ENCODE data around the gene RNF157.
"Not testable (repeated sequence)": the region's sequence is repeated elsewhere in the genome, so short reads cannot be mapped to it uniquely, and the experiment has no call there.

The RNF157 gene

GRCh38 chr17:76235883-76236282 lies 4.4 kb downstream of the RNF157 start:
- peaks cover 6% of the 10 kb centered on the region for H3K36me3 Mint-ChIP-seq
- H3K9me3 Mint-ChIP-seq (ENCODE audit: low read depth) = no peaks in the 10 kb centered on the region
- no peak overlapping the region for H3K4me3 Mint-ChIP-seq
- peak overlapping the region; percentile 58 for H3K27ac Mint-ChIP-seq
- peaks cover 49% of the 10 kb centered on the region for H3K4me1 Mint-ChIP-seq (ENCODE audit: low read depth)
- no peaks in the 10 kb centered on the region for H3K27me3 Mint-ChIP-seq

- Mint-ChIP-seq H3K27me3 (no peaks in the 10 kb centered on the region), H3K9me3 (ENCODE audit: low read depth) (no peaks in the 10 kb centered on the region), H3K27ac (peak overlapping the region; percentile 66), H3K4me3 (no peak overlapping the region), H3K36me3 (peaks cover 12% of the 10 kb centered on the region), H3K4me1 (ENCODE audit: low read depth) (peaks cover 54% of the 10 kb centered on the region)
These were observed 6.0 kb downstream of the RNF157 start for GRCh38 chr17:76234354-76234679.

- Mint-ChIP-seq H3K36me3 (peaks cover 15% of the 10 kb centered on the region), H3K27ac (peak overlapping the region; percentile 66)
These were observed 6.5 kb downstream of the RNF157 start for GRCh38 chr17:76233588-76234353.

GRCh38 chr17:76232342-76232741 lies 8.0 kb downstream of the RNF157 start:
- H3K36me3 Mint-ChIP-seq = peaks cover 19% of the 10 kb centered on the region
- H3K4me1 Mint-ChIP-seq (ENCODE audit: low read depth) = peaks cover 51% of the 10 kb centered on the region

More at GRCh38 chr17:76233588-76234353, 6.5 kb downstream of the RNF157 start:
- Mint-ChIP-seq H3K4me3 (no peak overlapping the region), H3K27me3 (no peaks in the 10 kb centered on the region), H3K4me1 (ENCODE audit: low read depth) (peaks cover 55% of the 10 kb centered on the region), H3K9me3 (ENCODE audit: low read depth) (no peaks in the 10 kb centered on the region)

GRCh38 chr17:76226749-76227148 lies 13.5 kb downstream of the RNF157 start:
- not testable (repeated sequence) for H3K4me3 Mint-ChIP-seq; H3K27ac Mint-ChIP-seq; H3K27me3 Mint-ChIP-seq; H3K9me3 Mint-ChIP-seq (ENCODE audit: low read depth)
- H3K36me3 Mint-ChIP-seq = peaks cover 19% of the 10 kb centered on the region
- peaks cover 38% of the 10 kb centered on the region for H3K4me1 Mint-ChIP-seq (ENCODE audit: low read depth)

More at GRCh38 chr17:76232342-76232741, 8.0 kb downstream of the RNF157 start:
- no peaks in the 10 kb centered on the region for H3K9me3 Mint-ChIP-seq (ENCODE audit: low read depth)
- H3K4me3 Mint-ChIP-seq = no peak overlapping the region
- no peaks in the 10 kb centered on the region for H3K27me3 Mint-ChIP-seq
- H3K27ac Mint-ChIP-seq = peak overlapping the region; percentile 28

- H3K36me3 Mint-ChIP-seq = peaks cover 17% of the 10 kb centered on the region
These were observed 14.8 kb downstream of the RNF157 start for GRCh38 chr17:76225373-76226086.

GRCh38 chr17:76223802-76224201 lies 16.5 kb downstream of the RNF157 start:
- Mint-ChIP-seq H3K4me3 (no peak overlapping the region), H3K9me3 (ENCODE audit: low read depth) (no peaks in the 10 kb centered on the region), H3K36me3 (peaks cover 10% of the 10 kb centered on the region), H3K27ac (peak overlapping the region; percentile 61), H3K27me3 (no peaks in the 10 kb centered on the region), H3K4me1 (ENCODE audit: low read depth) (peaks cover 34% of the 10 kb centered on the region)

More at GRCh38 chr17:76225373-76226086, 14.8 kb downstream of the RNF157 start:
- H3K27me3 Mint-ChIP-seq; H3K27ac Mint-ChIP-seq; H3K9me3 Mint-ChIP-seq (ENCODE audit: low read depth); H3K4me3 Mint-ChIP-seq: not testable (repeated sequence)
- peaks cover 38% of the 10 kb centered on the region for H3K4me1 Mint-ChIP-seq (ENCODE audit: low read depth)

GRCh38 chr17:76219670-76220383 lies 20.5 kb downstream of the RNF157 start:
- Mint-ChIP-seq H3K4me3 (no peak overlapping the region), H3K36me3 (peaks cover 8% of the 10 kb centered on the region), H3K27me3 (no peaks in the 10 kb centered on the region), H3K27ac (no peak overlapping the region), H3K4me1 (ENCODE audit: low read depth) (peaks cover 44% of the 10 kb centered on the region), H3K9me3 (ENCODE audit: low read depth) (no peaks in the 10 kb centered on the region)

- H3K27ac Mint-ChIP-seq = no peak overlapping the region
- no peak overlapping the region for H3K4me3 Mint-ChIP-seq
- no peaks in the 10 kb centered on the region for H3K9me3 Mint-ChIP-seq (ENCODE audit: low read depth)
- peaks cover 8% of the 10 kb centered on the region for H3K36me3 Mint-ChIP-seq
- H3K4me1 Mint-ChIP-seq (ENCODE audit: low read depth) = peaks cover 52% of the 10 kb centered on the region
- no peaks in the 10 kb centered on the region for H3K27me3 Mint-ChIP-seq
These were observed 23.2 kb downstream of the RNF157 start for GRCh38 chr17:76217081-76217480.

GRCh38 chr17:76213491-76213890 lies 26.8 kb downstream of the RNF157 start:
- Mint-ChIP-seq H3K27ac (no peak overlapping the region), H3K27me3 (no peaks in the 10 kb centered on the region), H3K36me3 (peaks cover 17% of the 10 kb centered on the region), H3K9me3 (ENCODE audit: low read depth) (no peaks in the 10 kb centered on the region), H3K4me1 (ENCODE audit: low read depth) (peaks cover 57% of the 10 kb centered on the region), H3K4me3 (no peak overlapping the region)

- H3K27me3 Mint-ChIP-seq = no peaks in the 10 kb centered on the region
- H3K36me3 Mint-ChIP-seq = peaks cover 22% of the 10 kb centered on the region
- H3K27ac Mint-ChIP-seq = peak overlapping the region; percentile 22
- no peaks in the 10 kb centered on the region for H3K9me3 Mint-ChIP-seq (ENCODE audit: low read depth)
- H3K4me3 Mint-ChIP-seq = no peak overlapping the region
- peaks cover 55% of the 10 kb centered on the region for H3K4me1 Mint-ChIP-seq (ENCODE audit: low read depth)
These were observed 32.2 kb downstream of the RNF157 start for GRCh38 chr17:76208120-76208519.

- H3K36me3 Mint-ChIP-seq = peaks cover 22% of the 10 kb centered on the region
- no peaks in the 10 kb centered on the region for H3K27me3 Mint-ChIP-seq
- no peak overlapping the region for H3K4me3 Mint-ChIP-seq
- H3K27ac Mint-ChIP-seq = no peak overlapping the region
- H3K9me3 Mint-ChIP-seq (ENCODE audit: low read depth) = no peaks in the 10 kb centered on the region
- H3K4me1 Mint-ChIP-seq (ENCODE audit: low read depth) = peaks cover 50% of the 10 kb centered on the region
These were observed 32.8 kb downstream of the RNF157 start for GRCh38 chr17:76207275-76208059.

GRCh38 chr17:76205542-76206144 lies 34.6 kb downstream of the RNF157 start:
- peaks cover 49% of the 10 kb centered on the region for H3K4me1 Mint-ChIP-seq (ENCODE audit: low read depth)
- H3K4me3 Mint-ChIP-seq; H3K9me3 Mint-ChIP-seq (ENCODE audit: low read depth); H3K27me3 Mint-ChIP-seq; H3K27ac Mint-ChIP-seq: not testable (repeated sequence)
- H3K36me3 Mint-ChIP-seq = peaks cover 13% of the 10 kb centered on the region

- no peaks in the 10 kb centered on the region for H3K27me3 Mint-ChIP-seq
- no peaks in the 10 kb centered on the region for H3K9me3 Mint-ChIP-seq (ENCODE audit: low read depth)
- no peak overlapping the region for H3K4me3 Mint-ChIP-seq
- H3K4me1 Mint-ChIP-seq (ENCODE audit: low read depth) = peaks cover 60% of the 10 kb centered on the region
- H3K27ac Mint-ChIP-seq = no peak overlapping the region
- peaks cover 15% of the 10 kb centered on the region for H3K36me3 Mint-ChIP-seq
These were observed 36.0 kb downstream of the RNF157 start for GRCh38 chr17:76204277-76204676.
